ENCODE results near the gene ABCA6.

Gene ABCA6

DNA sequence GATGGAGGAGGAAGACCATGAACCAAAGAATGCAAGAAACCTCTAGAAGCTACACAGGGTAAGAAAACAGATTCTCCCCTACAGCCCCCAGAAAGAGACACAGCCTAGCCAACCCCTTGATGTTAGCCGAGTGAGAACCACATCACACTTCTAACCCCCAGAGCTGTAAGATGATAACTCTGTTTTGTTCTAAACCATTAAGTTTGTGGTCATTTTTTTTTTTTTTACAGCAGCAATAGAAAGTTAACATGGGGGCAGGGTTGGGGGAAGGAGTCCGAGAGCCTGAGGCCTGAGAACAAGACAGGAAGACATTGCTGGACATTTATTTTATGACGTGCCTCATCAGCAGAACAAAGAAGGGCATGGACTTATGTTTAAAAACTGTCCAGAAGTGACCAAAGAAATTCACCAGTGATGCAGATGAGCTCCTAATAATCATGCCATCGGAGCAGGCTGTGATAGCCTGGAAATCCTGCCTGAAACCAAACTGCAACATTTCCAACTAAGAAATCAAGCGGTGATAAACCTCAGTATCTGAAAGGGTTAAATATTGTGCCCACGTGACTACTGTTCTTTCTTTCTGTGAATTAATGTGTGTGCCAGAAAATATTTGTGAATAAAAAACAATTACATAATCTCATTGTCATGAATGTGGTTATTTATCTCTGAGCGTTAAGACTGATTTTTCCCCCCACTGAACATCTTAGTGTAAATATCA lies 82.1 kb downstream of the ABCA6 start:
- TF ChIP-seq ZBTB7A (IDR thresholded peaks at IDR 0.05; ENCODE audit: low read depth) (no peak), RAD21 (IDR thresholded peaks at IDR 0.05; ENCODE audit: low read depth) (no peak), EGR1 (IDR thresholded peaks at IDR 0.05) (no peak), TEAD4 (IDR thresholded peaks at IDR 0.05) (no peak), EP300 (IDR thresholded peaks at IDR 0.05; ENCODE audit: borderline replicate concordance) (no peak), CREB1 (IDR thresholded peaks at IDR 0.05; ENCODE audit: low read depth) (no peak), NFIC (IDR thresholded peaks at IDR 0.05) (no peak), TCF12 (IDR thresholded peaks at IDR 0.05; ENCODE audit: low read depth) (no peak), FOXM1 (IDR thresholded peaks at IDR 0.05; ENCODE audit: borderline replicate concordance, low read depth) (no peak), MAX (IDR thresholded peaks at IDR 0.05) (no peak), YY1 (IDR thresholded peaks at IDR 0.05; ENCODE audit: low read depth) (no peak), TAF1 (IDR thresholded peaks at IDR 0.05; ENCODE audit: low read depth) (no peak), CEBPB (IDR thresholded peaks at IDR 0.05) (no peak), USF1 (IDR thresholded peaks at IDR 0.05) (no peak)
- TF ChIP-seq, protein P1, sequence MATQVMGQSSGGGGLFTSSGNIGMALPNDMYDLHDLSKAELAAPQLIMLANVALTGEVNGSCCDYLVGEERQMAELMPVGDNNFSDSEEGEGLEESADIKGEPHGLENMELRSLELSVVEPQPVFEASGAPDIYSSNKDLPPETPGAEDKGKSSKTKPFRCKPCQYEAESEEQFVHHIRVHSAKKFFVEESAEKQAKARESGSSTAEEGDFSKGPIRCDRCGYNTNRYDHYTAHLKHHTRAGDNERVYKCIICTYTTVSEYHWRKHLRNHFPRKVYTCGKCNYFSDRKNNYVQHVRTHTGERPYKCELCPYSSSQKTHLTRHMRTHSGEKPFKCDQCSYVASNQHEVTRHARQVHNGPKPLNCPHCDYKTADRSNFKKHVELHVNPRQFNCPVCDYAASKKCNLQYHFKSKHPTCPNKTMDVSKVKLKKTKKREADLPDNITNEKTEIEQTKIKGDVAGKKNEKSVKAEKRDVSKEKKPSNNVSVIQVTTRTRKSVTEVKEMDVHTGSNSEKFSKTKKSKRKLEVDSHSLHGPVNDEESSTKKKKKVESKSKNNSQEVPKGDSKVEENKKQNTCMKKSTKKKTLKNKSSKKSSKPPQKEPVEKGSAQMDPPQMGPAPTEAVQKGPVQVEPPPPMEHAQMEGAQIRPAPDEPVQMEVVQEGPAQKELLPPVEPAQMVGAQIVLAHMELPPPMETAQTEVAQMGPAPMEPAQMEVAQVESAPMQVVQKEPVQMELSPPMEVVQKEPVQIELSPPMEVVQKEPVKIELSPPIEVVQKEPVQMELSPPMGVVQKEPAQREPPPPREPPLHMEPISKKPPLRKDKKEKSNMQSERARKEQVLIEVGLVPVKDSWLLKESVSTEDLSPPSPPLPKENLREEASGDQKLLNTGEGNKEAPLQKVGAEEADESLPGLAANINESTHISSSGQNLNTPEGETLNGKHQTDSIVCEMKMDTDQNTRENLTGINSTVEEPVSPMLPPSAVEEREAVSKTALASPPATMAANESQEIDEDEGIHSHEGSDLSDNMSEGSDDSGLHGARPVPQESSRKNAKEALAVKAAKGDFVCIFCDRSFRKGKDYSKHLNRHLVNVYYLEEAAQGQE (IDR thresholded peaks at IDR 0.05; ENCODE audit: low read depth) = no peak

- TF ChIP-seq EP300 (IDR thresholded peaks at IDR 0.05; ENCODE audit: borderline replicate concordance) = no peak
- no peak for TF ChIP-seq FOXM1 (IDR thresholded peaks at IDR 0.05; ENCODE audit: borderline replicate concordance, low read depth)
- TF ChIP-seq RAD21 (IDR thresholded peaks at IDR 0.05; ENCODE audit: low read depth) = no peak
- TF ChIP-seq USF1 (IDR thresholded peaks at IDR 0.05) = no peak
- no peak for TF ChIP-seq TEAD4 (IDR thresholded peaks at IDR 0.05)
- TF ChIP-seq NFIC (IDR thresholded peaks at IDR 0.05) = no peak
- TF ChIP-seq MAX (IDR thresholded peaks at IDR 0.05) = no peak
- no peak for TF ChIP-seq TCF12 (IDR thresholded peaks at IDR 0.05; ENCODE audit: low read depth)
Observed at GRCh38 chr17:69058165-69058564, 83.5 kb downstream of the ABCA6 start.

DNA sequence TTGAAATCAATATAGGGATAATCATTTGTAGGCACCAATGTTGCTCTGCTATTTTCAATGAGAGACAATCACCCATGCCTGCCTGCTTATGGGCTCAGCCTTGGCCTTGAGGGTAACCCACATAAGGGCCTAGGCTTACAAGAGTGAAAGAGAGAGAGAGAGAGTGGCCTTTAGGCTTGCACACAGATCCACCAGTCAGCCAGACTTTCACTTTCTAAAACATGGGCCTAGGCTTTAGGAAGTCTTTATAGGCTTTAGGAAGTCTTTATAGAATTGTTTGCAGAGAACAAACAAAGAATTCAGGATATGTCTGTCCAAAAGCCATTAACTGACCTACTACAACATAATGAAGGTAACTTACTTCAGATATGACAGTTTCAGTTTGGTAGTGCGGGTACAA lies 84.4 kb downstream of the ABCA6 start:
- TF ChIP-seq TAF1 (IDR thresholded peaks at IDR 0.05; ENCODE audit: low read depth) = no peak
- TF ChIP-seq MAX (IDR thresholded peaks at IDR 0.05) = no peak
- TF ChIP-seq CREB1 (IDR thresholded peaks at IDR 0.05; ENCODE audit: low read depth) = no peak
- TF ChIP-seq YY1 (IDR thresholded peaks at IDR 0.05; ENCODE audit: low read depth) = no peak
- TF ChIP-seq EP300 (IDR thresholded peaks at IDR 0.05; ENCODE audit: borderline replicate concordance) = no peak
- TF ChIP-seq EGR1 (IDR thresholded peaks at IDR 0.05) = no peak
- no peak for TF ChIP-seq ZBTB7A (IDR thresholded peaks at IDR 0.05; ENCODE audit: low read depth)
- TF ChIP-seq TCF12 (IDR thresholded peaks at IDR 0.05; ENCODE audit: low read depth) = no peak
- no peak for TF ChIP-seq CEBPB (IDR thresholded peaks at IDR 0.05)
- TF ChIP-seq, protein P1 (IDR thresholded peaks at IDR 0.05; ENCODE audit: low read depth) = no peak
- no peak for TF ChIP-seq USF1 (IDR thresholded peaks at IDR 0.05)
- TF ChIP-seq NFIC (IDR thresholded peaks at IDR 0.05) = no peak
- TF ChIP-seq TEAD4 (IDR thresholded peaks at IDR 0.05) = no peak

- no peak for TF ChIP-seq TEAD4 (IDR thresholded peaks at IDR 0.05)
- no peak for TF ChIP-seq RAD21 (IDR thresholded peaks at IDR 0.05; ENCODE audit: low read depth)
- no peak for TF ChIP-seq CREB1 (IDR thresholded peaks at IDR 0.05; ENCODE audit: low read depth)
- TF ChIP-seq FOXM1 (IDR thresholded peaks at IDR 0.05; ENCODE audit: borderline replicate concordance, low read depth) = no peak
- TF ChIP-seq, protein P1 (IDR thresholded peaks at IDR 0.05; ENCODE audit: low read depth) = no peak
- TF ChIP-seq USF1 (IDR thresholded peaks at IDR 0.05) = no peak
- no peak for TF ChIP-seq EP300 (IDR thresholded peaks at IDR 0.05; ENCODE audit: borderline replicate concordance)
- TF ChIP-seq ZBTB7A (IDR thresholded peaks at IDR 0.05; ENCODE audit: low read depth) = no peak
- TF ChIP-seq EGR1 (IDR thresholded peaks at IDR 0.05) = no peak
- TF ChIP-seq YY1 (IDR thresholded peaks at IDR 0.05; ENCODE audit: low read depth) = no peak
- TF ChIP-seq MAX (IDR thresholded peaks at IDR 0.05) = no peak
Observed at GRCh38 chr17:69056179-69056823, 85.4 kb downstream of the ABCA6 start.
